Right kidney (tissue), 1 donor: Measurements from ENCODE around the gene TRIM66.

Source experiments
- DNase-seq: peaks from one replicate; pipeline ENCODE4 v3.0.0-alpha.2; 2016

Gene TRIM66

GRCh38 chr11:8658321-8659057 lies 24.0 kb downstream of the TRIM66 start:
- no peak for DNase-seq

GRCh38 chr11:8656291-8656690 lies 26.2 kb downstream of the TRIM66 start:
- DNase-seq: no peak

- DNase-seq: no peak
Observed at GRCh38 chr11:8654503-8654902, 28.0 kb downstream of the TRIM66 start.

- no peak for DNase-seq
Observed at GRCh38 chr11:8652140-8652539, 30.3 kb downstream of the TRIM66 start.

- no peak for DNase-seq
Observed at GRCh38 chr11:8650401-8650990, 32.0 kb downstream of the TRIM66 start.

- DNase-seq: no peak
Observed at GRCh38 chr11:8649361-8649760, 33.1 kb downstream of the TRIM66 start.

GRCh38 chr11:8646873-8647272 lies 35.6 kb downstream of the TRIM66 start:
- no peak for DNase-seq

GRCh38 chr11:8642196-8642841 lies 40.1 kb downstream of the TRIM66 start:
- peak; percentile 15 for DNase-seq

GRCh38 chr11:8641332-8641731 lies 41.1 kb downstream of the TRIM66 start:
- no peak for DNase-seq

GRCh38 chr11:8640267-8640906 lies 42.1 kb downstream of the TRIM66 start:
- DNase-seq: no peak

GRCh38 chr11:8639655-8640054 lies 42.8 kb downstream of the TRIM66 start:
- DNase-seq: no peak

GRCh38 chr11:8638300-8638699 lies 44.2 kb downstream of the TRIM66 start:
- no peak for DNase-seq

GRCh38 chr11:8636127-8636526 lies 46.3 kb downstream of the TRIM66 start:
- no peak for DNase-seq

GRCh38 chr11:8634498-8634897 lies 48.0 kb downstream of the TRIM66 start:
- DNase-seq: no peak

- DNase-seq: no peak
Observed at GRCh38 chr11:8631395-8632118, 50.9 kb downstream of the TRIM66 start.

GRCh38 chr11:8624698-8625097 lies 57.8 kb downstream of the TRIM66 start:
- DNase-seq: no peak

GRCh38 chr11:8621147-8621546 lies 61.3 kb downstream of the TRIM66 start:
- DNase-seq: no peak

- DNase-seq: no peak
Observed at GRCh38 chr11:8617063-8617462, 65.4 kb downstream of the TRIM66 start.

- no peak for DNase-seq
Observed at GRCh38 chr11:8615291-8616032, 67.0 kb downstream of the TRIM66 start.

- DNase-seq: no peak
Observed at GRCh38 chr11:8614497-8614896, 68.0 kb downstream of the TRIM66 start.

- DNase-seq: peak; percentile 7
Observed at GRCh38 chr11:8613036-8613435, 69.4 kb downstream of the TRIM66 start.

- no peak for DNase-seq
Observed at GRCh38 chr11:8612522-8612921, 69.9 kb downstream of the TRIM66 start.
